ENCODE results near the gene RNASEH1. TPM values are rescaled to one million over a fixed set of nuclear protein-coding genes. Genes with fewer than 3 reads are reported as not detected.

RNASEH1 gene
- total and polyA plus RNA-seq, 2 experiments from 2014 or later: 33.2 to 40.7 TPM

GRCh38 chr2:3597567-3597966 lies 39.4 kb upstream of the RNASEH1 start:
- no peak overlapping the region for H2AFZ ChIP-seq
- H3K4me3 ChIP-seq: no peak overlapping the region
- Mint-ChIP-seq H3K4me1 (peaks cover 10% of the 10 kb centered on the region), H3K27ac (no peak overlapping the region), H3K27me3 (ENCODE audit: insufficient read depth, low read depth, poor library complexity) (peaks cover 16% of the 10 kb centered on the region), H3K9me3 (peaks cover 3% of the 10 kb centered on the region), H3K4me3 (no peak overlapping the region), H3K36me3 (ENCODE audit: low read depth) (peaks cover 8% of the 10 kb centered on the region)
- ATAC-seq (no peak), DNase-seq (ENCODE audit: low spot score) (no peak)
- H3K4me1 ChIP-seq (ENCODE audit: insufficient read depth): no peaks in the 10 kb centered on the region
- H3K4me2 ChIP-seq: no peak overlapping the region
- H3K79me2 ChIP-seq (replicated peaks; ENCODE audit: insufficient read depth): no peaks in the 10 kb centered on the region
- 0 out of 2 replicates have a peak, but pooled peaks cover 8% of the 10 kb centered on the region for H3F3A ChIP-seq (replicated peaks; ENCODE audit: low read depth)
- H4K20me1 ChIP-seq (replicated peaks; ENCODE audit: insufficient read depth): no peaks in the 10 kb centered on the region
- H3K36me3 ChIP-seq (ENCODE audit: insufficient read depth): no peaks in the 10 kb centered on the region
- H3K9me2 ChIP-seq (ENCODE audit: insufficient read depth): no peaks in the 10 kb centered on the region
- no peaks in the 10 kb centered on the region for H3K27me3 ChIP-seq (ENCODE audit: insufficient read depth)
- no peak overlapping the region for H3K27ac ChIP-seq (ENCODE audit: low read depth)
- TF ChIP-seq EZH2 (IDR thresholded peaks at IDR 0.05; ENCODE audit: low read depth, unreplicated experiment) (no peak), CREB1 (CRISPR knock-in tag; IDR thresholded peaks at IDR 0.05; ENCODE audit: low read depth) (no peak), STAT1 (IDR thresholded peaks at IDR 0.05; ENCODE audit: unreplicated experiment) (no peak), CTCF (conservative IDR thresholded peaks at IDR 0.05; ENCODE audit: low read depth in 2 of 2) (no peak), ZNF331 (CRISPR knock-in tag; IDR thresholded peaks at IDR 0.05; ENCODE audit: low read depth) (no peak), ZNF114 (CRISPR knock-in tag; IDR thresholded peaks at IDR 0.05) (no peak), REST (IDR thresholded peaks at IDR 0.05; ENCODE audit: unreplicated experiment) (no peak), NANOG (IDR thresholded peaks at IDR 0.05; ENCODE audit: borderline replicate concordance) (no peak), ETS1 (IDR thresholded peaks at IDR 0.05) (no peak), EZH2phosphoT487 (IDR thresholded peaks at IDR 0.05; ENCODE audit: unreplicated experiment) (no peak)

Data from GM23338 (cell line).